ENCODE measurements around the gene NANOGP8.

DNA sequence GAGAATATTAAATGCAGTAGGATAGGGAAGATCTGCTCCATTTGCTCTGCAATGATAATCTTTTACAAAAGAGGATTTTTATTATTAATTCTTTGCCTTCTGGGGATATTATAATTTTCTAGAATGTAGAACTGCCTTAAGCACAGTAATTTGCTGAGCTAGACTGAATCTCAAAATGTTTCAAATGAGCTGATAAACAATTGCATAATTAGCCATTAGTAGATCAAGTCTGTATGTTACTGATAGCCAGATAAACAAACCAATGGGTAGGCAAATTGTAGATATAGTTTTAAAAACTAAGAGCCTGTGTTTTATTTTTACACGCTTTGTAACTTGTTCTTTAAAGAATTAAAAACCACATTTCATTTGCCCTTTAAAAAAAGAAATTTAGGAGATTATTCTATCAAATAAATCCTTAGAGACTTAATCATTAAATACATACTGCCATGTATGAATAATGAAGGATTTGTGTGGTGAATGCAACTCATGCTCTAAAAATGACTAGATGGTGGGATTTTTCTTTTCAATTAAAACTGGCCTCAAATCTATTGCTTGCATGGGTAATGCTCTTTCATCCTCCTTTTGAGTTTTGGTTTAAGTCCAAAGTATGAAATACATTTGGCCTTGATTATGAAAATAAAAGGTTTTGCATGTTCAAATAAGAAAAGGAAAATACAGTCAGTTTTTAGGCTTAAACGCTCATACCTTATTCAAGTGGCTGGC, 32.6 kb upstream of the NANOGP8 start:
- TF ChIP-seq, protein P1, sequence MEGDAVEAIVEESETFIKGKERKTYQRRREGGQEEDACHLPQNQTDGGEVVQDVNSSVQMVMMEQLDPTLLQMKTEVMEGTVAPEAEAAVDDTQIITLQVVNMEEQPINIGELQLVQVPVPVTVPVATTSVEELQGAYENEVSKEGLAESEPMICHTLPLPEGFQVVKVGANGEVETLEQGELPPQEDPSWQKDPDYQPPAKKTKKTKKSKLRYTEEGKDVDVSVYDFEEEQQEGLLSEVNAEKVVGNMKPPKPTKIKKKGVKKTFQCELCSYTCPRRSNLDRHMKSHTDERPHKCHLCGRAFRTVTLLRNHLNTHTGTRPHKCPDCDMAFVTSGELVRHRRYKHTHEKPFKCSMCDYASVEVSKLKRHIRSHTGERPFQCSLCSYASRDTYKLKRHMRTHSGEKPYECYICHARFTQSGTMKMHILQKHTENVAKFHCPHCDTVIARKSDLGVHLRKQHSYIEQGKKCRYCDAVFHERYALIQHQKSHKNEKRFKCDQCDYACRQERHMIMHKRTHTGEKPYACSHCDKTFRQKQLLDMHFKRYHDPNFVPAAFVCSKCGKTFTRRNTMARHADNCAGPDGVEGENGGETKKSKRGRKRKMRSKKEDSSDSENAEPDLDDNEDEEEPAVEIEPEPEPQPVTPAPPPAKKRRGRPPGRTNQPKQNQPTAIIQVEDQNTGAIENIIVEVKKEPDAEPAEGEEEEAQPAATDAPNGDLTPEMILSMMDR (IDR thresholded peaks at IDR 0.05) = no peak
- TF ChIP-seq POLR2A (IDR thresholded peaks at IDR 0.05) = no peak
